B cell (primary cell): ENCODE results near the gene CPXM1. TPM values are rescaled to one million over a fixed set of nuclear protein-coding genes. Genes with fewer than 3 reads are reported as not detected.

Source experiments
- ATAC-seq: fragments of 200-7000 bp; cut with Tn5 transposase; one replicate; pipeline ENCODE4 v1.10.0; 2021; ENCODE audit warnings: low read depth, mild to moderate bottlenecking, moderate number of reproducible peaks, moderate library complexity
- CTCF ChIA-PET: fragments of 350-600 bp; sonication (Branson Sonifier 250); formaldehyde crosslinking; loops from one replicate; lab custom pipeline; 2021; ENCODE audit warnings: antibody characterized with exemption, inconsistent platforms; lab: Charles Lee
- POLR2A ChIA-PET: fragments of 350-600 bp; sonication (Branson Sonifier 250); formaldehyde crosslinking; loops from one replicate; lab custom pipeline; 2021; ENCODE audit warnings: antibody characterized with exemption; lab: Charles Lee
- DNase-seq: peaks from one replicate; pipeline ENCODE4 v3.0.0; 2013
- H2AFZ ChIP-seq: 2 replicates; pipeline ENCODE4 v1.6.1; 2012; ENCODE audit warnings: mild to moderate bottlenecking, low read depth, low read length; ENCODE audit not compliant: insufficient read depth, poor library complexity, severe bottlenecking
- H3K27ac ChIP-seq, 2 donors: 1 replicate in 1 of 2; 2 replicates in 1 of 2; pipeline ENCODE4 v1.5.1; 2012 to 2013; ENCODE audit warnings: low read length in 2 of 2, mild to moderate bottlenecking in 2 of 2, moderate library complexity in 1 of 2
- H3K27me3 ChIP-seq, 4 experiments: fragments of 200-600 bp in 1 of 4; sonication (generic) in 1 of 4; replicated peaks in 1 of 4; 1 replicate in 2 of 4; 2 replicates in 2 of 4; pipeline versions ENCODE4 v1.6.1 to v1.7.0; 2013 to 2016; ENCODE audit warnings: low read length in 3 of 4, mild to moderate bottlenecking in 2 of 4, mixed read lengths in 1 of 4, moderate library complexity in 1 of 4; ENCODE audit not compliant: insufficient read depth in 4 of 4, control insufficient read depth in 3 of 4; ENCODE audit errors: control extremely low read depth in 1 of 4
- H3K36me3 ChIP-seq, 2 experiments: replicated peaks in 1 of 2; 1 replicate in 1 of 2; 2 replicates in 1 of 2; pipeline versions ENCODE4 v1.6.1 to v1.7.1; 2013; ENCODE audit warnings: low read length in 1 of 2; ENCODE audit not compliant: insufficient read depth in 2 of 2, control insufficient read depth in 1 of 2; ENCODE audit errors: control extremely low read depth in 1 of 2, extremely low read depth in 1 of 2
- H3K4me1 ChIP-seq, 2 donors: fragments of 200-600 bp in 1 of 2; sonication (generic) in 1 of 2; 1 replicate in 1 of 2; 2 replicates in 1 of 2; pipeline versions ENCODE4 v1.5.1 to v1.6.1; 2013 to 2017; ENCODE audit warnings: low read length in 2 of 2; ENCODE audit not compliant: control insufficient read depth in 2 of 2, insufficient read depth in 2 of 2
- H3K4me2 ChIP-seq: replicated peaks from 2 replicates; pipeline ENCODE3; 2012; ENCODE audit warnings: mild to moderate bottlenecking, low read depth, low read length; ENCODE audit not compliant: poor library complexity, severe bottlenecking
- H3K4me3 ChIP-seq, 5 experiments: fragments of 200-600 bp in 1 of 5; sonication (generic) in 1 of 5; 1 replicate in 3 of 5; 2 replicates in 2 of 5; pipeline versions ENCODE4 v1.5.1 to v1.7.0; 2011 to 2016; ENCODE audit warnings: low read length in 4 of 5, mild to moderate bottlenecking in 4 of 5, low read depth in 2 of 5, control low read depth in 1 of 5, moderate library complexity in 1 of 5; ENCODE audit not compliant: insufficient read depth in 1 of 5; ENCODE audit errors: control extremely low read depth in 1 of 5, extremely low read depth in 1 of 5
- H3K79me2 ChIP-seq: fragments of 200-600 bp; sonication (generic); one replicate; pipeline ENCODE4 v1.6.0; 2016; ENCODE audit warnings: low read length; ENCODE audit not compliant: control insufficient read depth, insufficient read depth
- H3K9ac ChIP-seq: fragments of 200-600 bp; sonication (generic); 2 replicates; pipeline ENCODE4 v1.6.1; 2017; ENCODE audit warnings: mild to moderate bottlenecking, low read length, moderate library complexity
- H3K9me3 ChIP-seq, 3 donors: one replicate each; pipeline versions ENCODE4 v1.6.1 to v1.7.1; 2013; ENCODE audit warnings: low read length in 2 of 3; ENCODE audit not compliant: control insufficient read depth in 2 of 3, insufficient read depth in 1 of 3; ENCODE audit errors: control extremely low read depth in 1 of 3
- H4K20me1 ChIP-seq: 2 replicates; pipeline ENCODE4 v1.6.0; 2012; ENCODE audit warnings: mild to moderate bottlenecking, low read length; ENCODE audit not compliant: insufficient read depth, control insufficient read depth, poor library complexity, severe bottlenecking
- H3K27ac Mint-ChIP-seq: one replicate; pipeline ENCODE4 v1.8.0; 2021; ENCODE audit warnings: mixed read lengths
- H3K27me3 Mint-ChIP-seq: one replicate; pipeline ENCODE4 v1.8.0; 2021; ENCODE audit warnings: mixed read lengths
- H3K4me1 Mint-ChIP-seq: one replicate; pipeline ENCODE4 v1.8.0; 2021; ENCODE audit warnings: mixed read lengths
- H3K4me3 Mint-ChIP-seq: one replicate; pipeline ENCODE4 v1.8.0; 2021; ENCODE audit warnings: mixed read lengths
- H3K9me3 Mint-ChIP-seq: one replicate; pipeline ENCODE4 v1.8.0; 2022; ENCODE audit warnings: mixed read lengths; ENCODE audit not compliant: insufficient read depth
- EZH2 ChIP-seq: IDR thresholded peaks from 2 replicates; pipeline ENCODE4 v1.6.1; 2012; ENCODE audit warnings: borderline replicate concordance, low read depth, mild to moderate bottlenecking, moderate library complexity, low read length; ENCODE audit not compliant: insufficient read depth, poor library complexity, severe bottlenecking
- WGBS: methylation state at CpG from one replicate; pipeline ENCODE4 v1.1.5; 2013; ENCODE audit warnings: missing lambda C conversion rate; ENCODE audit not compliant: insufficient coverage; 5-methylcytosine and 5-hydroxymethylcytosine counted together
- intact Hi-C: fragments of 100-400 bp; cut with micrococcal nuclease; formaldehyde crosslinking; loops from one replicate; pipeline ENCODE4 v1.10.0; 2022
- polyA plus RNA-seq: library from polyadenylated mRNA; depleted of rRNA; stranded (reverse); fragments of >200 nt; gene quantifications from 2 replicates; pipeline ENCODE4 v1.2.3, GENCODE V29; 2012
- total RNA-seq, 2 donors: library from RNA; stranded (reverse); fragments of 120-200 nt in 1 of 2; gene quantifications; 1 replicate in 1 of 2; 2 replicates in 1 of 2; pipeline versions ENCODE4 v1.2.3 to v1.2.4, GENCODE V29; 2013 to 2022
- TF ChIP-seq, protein P1 (sequence below): fragments of 200-600 bp; IDR thresholded peaks from one replicate; pipeline ENCODE4 v1.8.0; 2022; ENCODE audit warnings: antibody characterized with exemption, mild to moderate bottlenecking

CPXM1 gene
- total and polyA plus RNA-seq, 2 donors (not counting 1 experiment from before 2014, with no cell fraction given) = 0.21 to 1.9 TPM

DNA sequence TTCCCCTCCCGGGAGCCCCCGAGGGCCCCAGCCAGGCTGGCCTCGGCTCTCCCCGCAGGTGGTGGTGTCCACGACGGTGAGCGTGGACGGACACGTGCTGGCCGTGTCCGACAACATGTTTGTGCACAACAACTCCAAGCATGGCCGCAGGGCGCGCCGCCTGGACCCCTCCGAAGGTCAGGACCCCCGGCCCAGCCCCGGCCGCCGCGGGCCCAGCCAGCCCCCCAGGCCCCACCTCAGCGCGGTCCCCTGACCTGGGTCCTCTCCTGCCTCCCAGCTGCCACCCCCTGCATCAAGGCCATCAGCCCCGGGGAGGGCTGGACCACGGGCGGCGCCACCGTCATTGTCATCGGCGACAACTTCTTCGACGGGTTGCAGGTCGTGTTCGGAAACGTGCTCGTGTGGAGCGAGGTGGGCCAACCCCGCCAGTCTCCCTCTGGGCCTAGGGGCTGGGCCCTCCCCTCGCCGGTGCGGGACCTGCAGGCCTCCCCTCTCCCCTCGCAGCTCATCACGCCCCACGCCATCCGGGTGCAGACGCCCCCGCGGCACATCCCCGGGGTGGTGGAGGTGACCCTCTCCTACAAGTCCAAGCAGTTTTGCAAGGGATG, 51.0 kb downstream of the CPXM1 start:
- H3K27me3 Mint-ChIP-seq = peaks cover 36% of the 10 kb centered on the region
- Histone ChIP-seq H3K9ac (no peak overlapping the region), H3K79me2 (no peaks in the 10 kb centered on the region), H3K4me1 (peaks cover 29 to 32% of the 10 kb centered on the region in 2 donors), H3K36me3 (no peaks in the 10 kb centered on the region), H3K4me2 (no peak overlapping the region), H3K27me3 (peaks cover 0 to 59% (median 27%) of the 10 kb centered on the region in 4 experiments), H3K27ac (no peak overlapping the region), H3K4me3 (no peak overlapping the region), H2AFZ (no peak overlapping the region), H4K20me1 (no peaks in the 10 kb centered on the region), H3K9me3 (peaks cover 0 to 24% (median 0%) of the 10 kb centered on the region in 3 donors)
- CTCF ChIA-PET = interaction anchor here (1.5 kb wide), 1 partner anchor 15 kb away, joined by 3 read pairs; no protein-coding TSS in a partner anchor
- peaks cover 29% of the 10 kb centered on the region for H3K4me1 Mint-ChIP-seq
- no peak overlapping the region for H3K4me3 Mint-ChIP-seq
- no peaks in the 10 kb centered on the region for H3K9me3 Mint-ChIP-seq
- DNase-seq = no peak
- no peak for TF ChIP-seq EZH2
- TF ChIP-seq, protein P1, sequence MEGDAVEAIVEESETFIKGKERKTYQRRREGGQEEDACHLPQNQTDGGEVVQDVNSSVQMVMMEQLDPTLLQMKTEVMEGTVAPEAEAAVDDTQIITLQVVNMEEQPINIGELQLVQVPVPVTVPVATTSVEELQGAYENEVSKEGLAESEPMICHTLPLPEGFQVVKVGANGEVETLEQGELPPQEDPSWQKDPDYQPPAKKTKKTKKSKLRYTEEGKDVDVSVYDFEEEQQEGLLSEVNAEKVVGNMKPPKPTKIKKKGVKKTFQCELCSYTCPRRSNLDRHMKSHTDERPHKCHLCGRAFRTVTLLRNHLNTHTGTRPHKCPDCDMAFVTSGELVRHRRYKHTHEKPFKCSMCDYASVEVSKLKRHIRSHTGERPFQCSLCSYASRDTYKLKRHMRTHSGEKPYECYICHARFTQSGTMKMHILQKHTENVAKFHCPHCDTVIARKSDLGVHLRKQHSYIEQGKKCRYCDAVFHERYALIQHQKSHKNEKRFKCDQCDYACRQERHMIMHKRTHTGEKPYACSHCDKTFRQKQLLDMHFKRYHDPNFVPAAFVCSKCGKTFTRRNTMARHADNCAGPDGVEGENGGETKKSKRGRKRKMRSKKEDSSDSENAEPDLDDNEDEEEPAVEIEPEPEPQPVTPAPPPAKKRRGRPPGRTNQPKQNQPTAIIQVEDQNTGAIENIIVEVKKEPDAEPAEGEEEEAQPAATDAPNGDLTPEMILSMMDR = no peak
- WGBS = 62% methylated on average over 43 of the region's 49 CpGs
- no peak overlapping the region for H3K27ac Mint-ChIP-seq
- POLR2A ChIA-PET = no interaction called here
- no peak for ATAC-seq
- intact Hi-C loops = no loop called here

DNA sequence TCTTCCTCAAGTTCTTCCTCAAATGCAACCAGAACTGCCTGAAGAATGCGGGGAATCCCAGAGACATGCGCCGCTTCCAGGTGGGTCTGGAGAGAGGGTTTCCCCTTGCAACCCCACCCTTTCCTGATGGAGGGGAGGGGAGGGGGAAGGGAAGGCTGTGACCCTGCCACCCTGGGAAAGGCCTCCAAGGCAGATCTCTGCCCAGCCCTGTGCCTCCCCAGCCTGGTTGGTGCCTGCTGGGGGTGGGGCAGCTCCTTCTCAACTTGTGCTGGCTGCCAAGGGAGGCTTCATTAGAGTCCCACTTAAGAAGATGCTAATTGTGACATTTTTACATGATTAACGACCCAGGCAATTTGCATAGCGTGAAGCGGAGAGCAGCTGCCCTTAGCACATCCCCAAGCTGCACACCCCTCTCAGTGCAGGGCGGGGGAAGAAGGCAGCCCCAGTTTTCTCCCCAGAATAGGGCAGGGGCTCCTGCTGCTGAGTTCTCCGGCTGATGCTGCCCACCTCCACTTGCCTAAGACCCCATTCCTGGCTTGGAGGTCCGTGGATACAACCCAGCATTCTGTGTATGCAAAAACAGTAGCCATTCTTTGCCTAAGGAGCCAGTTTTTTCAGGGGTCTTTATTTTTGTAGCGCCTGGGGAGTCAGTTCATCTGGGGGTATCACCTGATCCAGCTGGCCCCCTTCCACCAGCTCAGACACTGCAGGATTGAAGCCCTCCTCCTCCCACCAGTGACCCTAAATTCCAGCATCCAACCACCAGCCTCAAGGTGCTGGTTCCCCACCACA, 51.7 kb downstream of the CPXM1 start:
- DNase-seq = no peak
- Histone ChIP-seq H3K79me2 (no peaks in the 10 kb centered on the region), H3K27ac (no peak overlapping the region), H3K4me1 (peaks cover 24 to 29% of the 10 kb centered on the region in 2 donors), H3K36me3 (no peaks in the 10 kb centered on the region), H2AFZ (no peak overlapping the region), H3K9ac (no peak overlapping the region), H4K20me1 (no peaks in the 10 kb centered on the region), H3K9me3 (peaks cover 0 to 23% (median 0%) of the 10 kb centered on the region in 3 donors), H3K4me3 (no peak overlapping the region), H3K4me2 (no peak overlapping the region), H3K27me3 (peaks cover 0 to 52% (median 20%) of the 10 kb centered on the region in 4 experiments)
- Mint-ChIP-seq H3K4me1 (peaks cover 24% of the 10 kb centered on the region), H3K4me3 (no peak overlapping the region), H3K27ac (no peak overlapping the region), H3K27me3 (peaks cover 30% of the 10 kb centered on the region), H3K9me3 (no peaks in the 10 kb centered on the region)
- 83% methylated on average over 9 of the region's 10 CpGs for WGBS
- TF ChIP-seq, protein P1 = no peak
- no peak for TF ChIP-seq EZH2
- intact Hi-C loops = no loop called here
- CTCF ChIA-PET = interaction anchor here (1.5 kb wide), 1 partner anchor 15 kb away, joined by 3 read pairs; no protein-coding TSS in a partner anchor
- no peak for ATAC-seq
- POLR2A ChIA-PET = no interaction called here
